ENCODE measurements around the gene SNRPD2.
A peak's percentile ranks its signal among the peaks of the same experiment; 100 is the strongest.

The SNRPD2 gene

DNA sequence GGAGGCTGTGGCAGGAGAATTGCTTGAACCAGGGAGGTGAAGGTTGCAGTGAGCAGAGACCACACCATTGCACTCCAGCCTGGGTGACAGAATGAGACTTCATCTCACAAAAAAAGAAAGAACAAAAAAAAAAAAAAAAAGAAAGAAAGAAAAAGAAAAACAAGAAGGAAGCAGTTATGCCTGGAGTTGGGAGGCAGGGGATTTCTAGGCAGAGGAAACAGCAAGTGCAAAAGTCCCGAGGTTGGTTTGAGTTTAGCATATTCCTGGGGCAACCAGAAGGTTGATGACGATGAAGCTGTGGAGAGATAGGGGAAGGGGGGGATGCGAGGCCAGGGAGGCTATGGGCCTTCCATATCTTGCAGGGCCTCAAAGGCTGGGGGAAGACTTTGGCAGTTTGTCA, 41.0 kb downstream of the SNRPD2 start:
- TF ChIP-seq TAF1 (IDR thresholded peaks at IDR 0.05; ENCODE audit: low read depth), result no peak
- TF ChIP-seq FOXM1 (IDR thresholded peaks at IDR 0.05; ENCODE audit: borderline replicate concordance, low read depth), result no peak
- TF ChIP-seq, protein P1, sequence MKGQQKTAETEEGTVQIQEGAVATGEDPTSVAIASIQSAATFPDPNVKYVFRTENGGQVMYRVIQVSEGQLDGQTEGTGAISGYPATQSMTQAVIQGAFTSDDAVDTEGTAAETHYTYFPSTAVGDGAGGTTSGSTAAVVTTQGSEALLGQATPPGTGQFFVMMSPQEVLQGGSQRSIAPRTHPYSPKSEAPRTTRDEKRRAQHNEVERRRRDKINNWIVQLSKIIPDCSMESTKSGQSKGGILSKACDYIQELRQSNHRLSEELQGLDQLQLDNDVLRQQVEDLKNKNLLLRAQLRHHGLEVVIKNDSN (IDR thresholded peaks at IDR 0.05), result no peak
- no peak for TF ChIP-seq ZBTB7A (IDR thresholded peaks at IDR 0.05; ENCODE audit: low read depth)
- TF ChIP-seq CEBPB (IDR thresholded peaks at IDR 0.05), result no peak
- no peak for TF ChIP-seq TCF12 (IDR thresholded peaks at IDR 0.05; ENCODE audit: low read depth)
- TF ChIP-seq NFIC (IDR thresholded peaks at IDR 0.05), result no peak
- no peak for TF ChIP-seq EGR1 (IDR thresholded peaks at IDR 0.05)
- TF ChIP-seq, protein P2, sequence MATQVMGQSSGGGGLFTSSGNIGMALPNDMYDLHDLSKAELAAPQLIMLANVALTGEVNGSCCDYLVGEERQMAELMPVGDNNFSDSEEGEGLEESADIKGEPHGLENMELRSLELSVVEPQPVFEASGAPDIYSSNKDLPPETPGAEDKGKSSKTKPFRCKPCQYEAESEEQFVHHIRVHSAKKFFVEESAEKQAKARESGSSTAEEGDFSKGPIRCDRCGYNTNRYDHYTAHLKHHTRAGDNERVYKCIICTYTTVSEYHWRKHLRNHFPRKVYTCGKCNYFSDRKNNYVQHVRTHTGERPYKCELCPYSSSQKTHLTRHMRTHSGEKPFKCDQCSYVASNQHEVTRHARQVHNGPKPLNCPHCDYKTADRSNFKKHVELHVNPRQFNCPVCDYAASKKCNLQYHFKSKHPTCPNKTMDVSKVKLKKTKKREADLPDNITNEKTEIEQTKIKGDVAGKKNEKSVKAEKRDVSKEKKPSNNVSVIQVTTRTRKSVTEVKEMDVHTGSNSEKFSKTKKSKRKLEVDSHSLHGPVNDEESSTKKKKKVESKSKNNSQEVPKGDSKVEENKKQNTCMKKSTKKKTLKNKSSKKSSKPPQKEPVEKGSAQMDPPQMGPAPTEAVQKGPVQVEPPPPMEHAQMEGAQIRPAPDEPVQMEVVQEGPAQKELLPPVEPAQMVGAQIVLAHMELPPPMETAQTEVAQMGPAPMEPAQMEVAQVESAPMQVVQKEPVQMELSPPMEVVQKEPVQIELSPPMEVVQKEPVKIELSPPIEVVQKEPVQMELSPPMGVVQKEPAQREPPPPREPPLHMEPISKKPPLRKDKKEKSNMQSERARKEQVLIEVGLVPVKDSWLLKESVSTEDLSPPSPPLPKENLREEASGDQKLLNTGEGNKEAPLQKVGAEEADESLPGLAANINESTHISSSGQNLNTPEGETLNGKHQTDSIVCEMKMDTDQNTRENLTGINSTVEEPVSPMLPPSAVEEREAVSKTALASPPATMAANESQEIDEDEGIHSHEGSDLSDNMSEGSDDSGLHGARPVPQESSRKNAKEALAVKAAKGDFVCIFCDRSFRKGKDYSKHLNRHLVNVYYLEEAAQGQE (IDR thresholded peaks at IDR 0.05; ENCODE audit: low read depth), result no peak
- TF ChIP-seq EP300 (IDR thresholded peaks at IDR 0.05; ENCODE audit: borderline replicate concordance), result no peak
- no peak for TF ChIP-seq CREB1 (IDR thresholded peaks at IDR 0.05; ENCODE audit: low read depth)
- TF ChIP-seq YY1 (IDR thresholded peaks at IDR 0.05; ENCODE audit: low read depth), result no peak
- TF ChIP-seq, protein P3, sequence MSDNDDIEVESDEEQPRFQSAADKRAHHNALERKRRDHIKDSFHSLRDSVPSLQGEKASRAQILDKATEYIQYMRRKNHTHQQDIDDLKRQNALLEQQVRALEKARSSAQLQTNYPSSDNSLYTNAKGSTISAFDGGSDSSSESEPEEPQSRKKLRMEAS (IDR thresholded peaks at IDR 0.05), result no peak
- TF ChIP-seq RAD21 (IDR thresholded peaks at IDR 0.05; ENCODE audit: low read depth), result no peak
- TF ChIP-seq TEAD4 (IDR thresholded peaks at IDR 0.05), result no peak

DNA sequence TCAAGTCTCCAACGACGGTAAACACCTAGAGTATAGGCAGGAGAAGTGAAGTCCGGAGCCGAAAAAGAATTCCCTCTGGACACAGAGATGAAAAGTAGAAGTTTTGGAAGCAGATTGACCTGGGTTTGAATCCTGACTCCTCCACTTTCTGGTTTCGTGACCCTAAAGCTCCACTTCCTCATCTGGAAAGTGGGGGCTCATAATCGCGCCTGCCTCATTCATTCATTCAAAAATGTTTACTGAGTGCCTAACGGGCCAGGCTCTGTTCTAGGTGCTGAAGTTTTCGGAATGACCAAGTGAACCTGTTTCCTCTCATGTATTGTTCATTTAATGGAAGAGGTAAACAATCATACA, 45.4 kb downstream of the SNRPD2 start:
- no peak for TF ChIP-seq ZBTB7A (IDR thresholded peaks at IDR 0.05; ENCODE audit: low read depth)
- TF ChIP-seq, protein P3 (IDR thresholded peaks at IDR 0.05), result no peak
- TF ChIP-seq, protein P2 (IDR thresholded peaks at IDR 0.05; ENCODE audit: low read depth), result peak; percentile 79

DNA sequence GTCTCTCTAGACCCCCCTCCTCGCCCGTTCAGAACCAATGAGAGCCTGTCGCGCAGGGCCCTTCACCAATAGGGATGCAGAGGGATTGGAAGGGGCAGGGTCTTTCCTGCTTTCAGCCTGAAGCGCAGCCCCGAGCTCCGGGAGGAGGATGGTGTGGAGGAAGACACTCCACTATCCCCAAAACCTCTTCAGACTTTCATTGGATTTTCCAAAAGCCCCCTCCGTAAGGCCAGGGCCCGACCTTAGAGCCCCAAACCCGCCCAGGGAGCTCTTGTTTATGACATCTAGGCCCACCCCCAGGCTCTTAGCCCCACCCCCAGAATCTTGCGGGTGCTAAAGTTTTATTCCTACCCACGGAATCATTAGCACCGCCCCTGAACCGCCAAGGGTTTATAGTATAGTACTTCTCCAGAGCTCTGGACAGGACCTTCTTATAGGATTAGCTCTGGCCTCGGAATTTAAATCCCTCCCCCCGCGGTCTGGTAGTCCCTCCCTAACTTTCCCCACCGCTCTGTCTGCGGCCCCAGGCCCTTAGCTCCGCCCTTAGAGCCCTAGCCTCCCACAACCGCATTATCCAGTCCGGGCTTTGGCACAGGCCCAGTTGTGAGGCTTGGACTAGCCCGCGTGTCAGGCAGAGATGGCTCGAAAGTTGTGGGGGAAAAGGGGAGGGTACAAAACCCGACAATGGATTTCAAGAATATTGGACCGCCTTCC, 46.0 kb downstream of the SNRPD2 start:
- TF ChIP-seq CREB1 (IDR thresholded peaks at IDR 0.05; ENCODE audit: low read depth) (no peak), EP300 (IDR thresholded peaks at IDR 0.05; ENCODE audit: borderline replicate concordance) (no peak), NFIC (IDR thresholded peaks at IDR 0.05) (0 out of 2 replicates have a peak, but pooled peaks have one; percentile 30), TEAD4 (IDR thresholded peaks at IDR 0.05) (no peak), CEBPB (IDR thresholded peaks at IDR 0.05) (no peak), EGR1 (IDR thresholded peaks at IDR 0.05) (no peak)
- TF ChIP-seq, protein P3 (IDR thresholded peaks at IDR 0.05), result peak; percentile 33; the same call in 1 of the 2 replicates

GRCh38 chr19:45645068-45645630, 46.6 kb downstream of the SNRPD2 start:
- TF ChIP-seq TEAD4 (IDR thresholded peaks at IDR 0.05) (no peak), RAD21 (IDR thresholded peaks at IDR 0.05; ENCODE audit: low read depth) (no peak), EGR1 (IDR thresholded peaks at IDR 0.05) (no peak), NFIC (IDR thresholded peaks at IDR 0.05) (no peak), TCF12 (IDR thresholded peaks at IDR 0.05; ENCODE audit: low read depth) (no peak), CREB1 (IDR thresholded peaks at IDR 0.05; ENCODE audit: low read depth) (no peak), TAF1 (IDR thresholded peaks at IDR 0.05; ENCODE audit: low read depth) (no peak), YY1 (IDR thresholded peaks at IDR 0.05; ENCODE audit: low read depth) (no peak), CEBPB (IDR thresholded peaks at IDR 0.05) (no peak), ZBTB7A (IDR thresholded peaks at IDR 0.05; ENCODE audit: low read depth) (no peak), FOXM1 (IDR thresholded peaks at IDR 0.05; ENCODE audit: borderline replicate concordance, low read depth) (no peak), EP300 (IDR thresholded peaks at IDR 0.05; ENCODE audit: borderline replicate concordance) (no peak)
- TF ChIP-seq, protein P1 (IDR thresholded peaks at IDR 0.05), result no peak
- TF ChIP-seq, protein P3 (IDR thresholded peaks at IDR 0.05), result no peak
- TF ChIP-seq, protein P2 (IDR thresholded peaks at IDR 0.05; ENCODE audit: low read depth), result no peak

All from Ishikawa (cell line).